Brain microvascular endothelial cell (primary cell): ENCODE data around the gene HARBI1.

Source experiments
- DNase-seq: peaks from one replicate; pipeline ENCODE4 v3.0.0-alpha.2; 2020
- H3K27ac ChIP-seq: fragments of 250-450 bp; sonication (Bioruptor Pico); 2 replicates; pipeline ENCODE4 v1.5.1; 2020; ENCODE audit warnings: mild to moderate bottlenecking, moderate library complexity
- H3K27me3 ChIP-seq: fragments of 250-450 bp; sonication (Bioruptor Pico); replicated peaks from 2 replicates; pipeline ENCODE4 v1.5.1; 2020; ENCODE audit warnings: mild to moderate bottlenecking
- H3K36me3 ChIP-seq: fragments of 250-450 bp; sonication (Bioruptor Pico); replicated peaks from 2 replicates; pipeline ENCODE4 v1.5.1; 2020; ENCODE audit warnings: mild to moderate bottlenecking
- H3K4me3 ChIP-seq: 2 replicates; pipeline ENCODE4 v1.5.1; 2011; ENCODE audit warnings: low read depth, mild to moderate bottlenecking, control low read depth, low read length, moderate library complexity
- CTCF ChIP-seq: IDR thresholded peaks from 2 replicates; pipeline ENCODE4 v1.5.1; 2011; ENCODE audit warnings: low read depth, mild to moderate bottlenecking, moderate library complexity, low read length, control low read depth, inconsistent platforms; ENCODE audit errors: missing control alignments
- in situ Hi-C: cut with HindIII; loops from 2 replicates; pipeline ENCODE4 v1.10.0; 2017; ENCODE audit warnings: low sequenced_read_pairs, low pct_ligation_motif_present

Gene HARBI1

GRCh38 chr11:46662366-46662765 lies 45.3 kb upstream of the HARBI1 start:
- H3K27ac ChIP-seq, result no peak overlapping the region
- TF ChIP-seq CTCF, result no peak
- no peak for DNase-seq
- peaks cover 50% of the 10 kb centered on the region for H3K36me3 ChIP-seq
- H3K27me3 ChIP-seq, result no peaks in the 10 kb centered on the region
- H3K4me3 ChIP-seq, result no peak overlapping the region
- in situ Hi-C loops, result no loop called here

DNA sequence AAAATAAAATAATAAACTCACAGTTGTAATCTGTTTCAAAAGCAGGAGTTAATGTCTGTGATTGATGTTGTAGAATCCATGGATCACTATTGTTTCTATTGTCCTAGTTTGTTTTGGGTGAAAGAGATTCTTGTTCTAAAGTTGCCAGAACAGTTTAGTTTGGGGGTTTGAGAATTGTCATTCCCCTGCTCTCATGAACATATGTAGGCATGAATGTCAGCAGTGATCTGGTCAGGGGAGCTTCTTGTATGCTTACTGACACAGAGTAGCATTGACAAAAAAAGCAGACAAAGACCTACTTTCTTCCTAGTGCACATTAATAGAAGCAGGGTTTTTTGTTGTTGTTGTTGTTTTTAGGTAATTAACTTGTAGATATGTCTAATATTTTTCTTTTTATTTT lies 44.8 kb upstream of the HARBI1 start:
- H3K36me3 ChIP-seq, result peaks cover 51% of the 10 kb centered on the region
- H3K27me3 ChIP-seq, result no peaks in the 10 kb centered on the region
- in situ Hi-C loops, result no loop called here
- no peak for TF ChIP-seq CTCF
- H3K27ac ChIP-seq, result no peak overlapping the region
- no peak overlapping the region for H3K4me3 ChIP-seq
- no peak for DNase-seq

DNA sequence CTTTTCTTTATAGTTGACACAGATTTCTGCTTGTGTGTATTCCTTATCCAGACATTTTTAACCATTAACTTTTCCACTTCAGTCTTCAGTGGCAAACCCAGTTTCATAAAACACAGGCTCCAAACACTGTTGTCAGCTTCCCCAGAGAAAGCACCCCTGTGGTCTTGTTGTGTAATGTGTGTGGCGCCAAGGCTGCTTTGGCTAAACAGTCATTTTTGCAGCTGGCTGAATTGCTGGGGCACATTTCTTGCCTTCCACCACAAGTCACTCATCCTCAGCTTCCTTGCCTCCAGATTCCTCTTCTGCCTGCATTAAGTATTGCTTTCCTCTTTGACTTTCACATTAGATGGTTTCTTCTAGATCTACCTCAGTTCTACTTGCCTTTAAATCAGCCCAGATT lies 42.9 kb upstream of the HARBI1 start:
- Histone ChIP-seq H3K36me3 (peaks cover 57% of the 10 kb centered on the region), H3K27me3 (no peaks in the 10 kb centered on the region), H3K4me3 (no peak overlapping the region), H3K27ac (no peak overlapping the region)
- in situ Hi-C loops, result no loop called here
- no peak for TF ChIP-seq CTCF
- peak; percentile 51 for DNase-seq

DNA sequence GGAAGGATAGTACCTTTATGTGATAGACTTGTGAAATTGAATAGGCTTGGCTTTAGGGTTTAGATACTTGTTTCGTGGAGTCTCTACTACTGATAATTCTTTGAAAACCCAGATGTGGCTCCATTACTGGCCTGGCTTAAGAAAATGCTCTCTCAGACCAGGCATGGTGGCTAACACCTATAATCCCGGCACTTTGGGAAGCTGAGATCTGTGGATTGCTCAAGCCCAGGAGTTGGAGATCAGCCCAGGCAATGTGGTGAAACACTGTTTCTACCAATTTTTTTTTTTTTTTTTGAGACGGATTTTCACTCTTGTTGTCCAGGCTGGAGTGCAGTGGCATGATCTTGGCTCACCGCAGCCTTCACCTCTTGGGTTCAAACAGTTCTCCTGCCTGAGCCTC lies 41.2 kb upstream of the HARBI1 start:
- H3K27ac ChIP-seq, result peak overlapping the region; percentile 21

DNA sequence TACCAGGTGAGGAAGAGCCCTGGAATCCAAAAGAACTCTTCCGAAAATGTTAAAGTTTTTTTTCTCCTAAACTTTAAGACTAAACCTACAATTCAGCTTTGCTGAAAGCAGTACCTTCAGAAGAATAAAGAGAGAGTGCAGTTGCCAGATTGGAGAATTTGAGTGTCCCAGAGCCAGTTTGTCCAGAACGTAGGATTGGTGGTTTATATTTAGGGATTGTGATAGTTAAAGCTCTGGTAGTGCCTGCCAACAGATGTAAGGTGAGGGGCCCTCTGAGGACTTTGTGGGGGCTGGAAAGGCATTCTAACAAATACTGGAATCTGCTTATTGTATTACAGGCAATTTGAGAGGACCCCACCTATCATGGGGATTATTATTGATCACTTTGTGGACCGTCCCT lies 40.2 kb upstream of the HARBI1 start:
- Histone ChIP-seq H3K27me3 (no peaks in the 10 kb centered on the region), H3K36me3 (peaks cover 65% of the 10 kb centered on the region), H3K4me3 (no peak overlapping the region), H3K27ac (no peak overlapping the region)
- in situ Hi-C loops, result no loop called here
- TF ChIP-seq CTCF, result no peak
- DNase-seq, result no peak

More for the DNA sequence above, 41.2 kb upstream of the HARBI1 start:
- no peak for TF ChIP-seq CTCF
- Histone ChIP-seq H3K36me3 (peaks cover 63% of the 10 kb centered on the region), H3K4me3 (no peak overlapping the region), H3K27me3 (no peaks in the 10 kb centered on the region)
- peak; percentile 48 for DNase-seq
- in situ Hi-C loops, result no loop called here

DNA sequence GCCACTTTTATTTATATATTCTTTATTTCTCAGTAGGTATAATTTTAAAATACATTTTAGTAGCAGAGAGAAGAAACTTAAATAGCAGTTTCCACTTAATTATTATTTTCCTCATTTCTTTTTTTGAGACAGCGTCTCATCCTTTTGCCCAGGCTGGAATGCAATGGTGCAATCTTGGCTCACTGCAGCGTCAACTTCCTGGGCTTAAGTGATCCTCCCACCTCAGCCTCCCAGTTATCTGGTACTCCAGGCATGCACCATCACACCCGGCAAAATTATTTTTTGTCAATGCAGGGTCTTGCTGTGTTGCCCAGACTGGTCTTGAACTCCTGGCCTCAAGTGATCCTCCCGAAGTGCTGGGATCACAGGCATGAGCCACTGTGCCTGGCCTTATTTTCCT lies 38.6 kb upstream of the HARBI1 start:
- H3K36me3 ChIP-seq, result peaks cover 68% of the 10 kb centered on the region
- H3K27me3 ChIP-seq, result no peaks in the 10 kb centered on the region
- no peak overlapping the region for H3K4me3 ChIP-seq
- no peak for TF ChIP-seq CTCF
- no peak for DNase-seq
- in situ Hi-C loops, result no loop called here
- H3K27ac ChIP-seq, result no peak overlapping the region
